Naive thymus-derived CD8-positive, alpha-beta T cell (primary cell): ENCODE results near the gene HIVEP1. TPM values are rescaled to one million over a fixed set of nuclear protein-coding genes. Genes with fewer than 3 reads are reported as not detected.

Experiments
- ATAC-seq, 2 donors: fragments of 150-1000 bp; cut with Tn5 transposase in 1 of 2; sonication (Bioruptor Pico), chemical (Tn5 transposase) in 1 of 2; 1 replicate in 1 of 2; 2 replicates in 1 of 2; pipeline ENCODE4 v1.10.0; 2021; ENCODE audit warnings: mild to moderate bottlenecking in 2 of 2, moderate library complexity in 2 of 2
- POLR2A ChIA-PET: fragments of 350-600 bp; sonication (Branson Sonifier 250); formaldehyde crosslinking; loops from one replicate; lab custom pipeline; 2021; ENCODE audit warnings: antibody characterized with exemption; lab: Charles Lee
- DNase-seq, 10 donors: peaks; one replicate each; pipeline versions ENCODE4 v3.0.0 to v3.0.0-alpha.2; 2020 to 2022
- H3K27ac Mint-ChIP-seq, 10 donors: one replicate each; pipeline ENCODE4 v1.8.0; 2020 to 2022; ENCODE audit warnings: mild to moderate bottlenecking in 10 of 10, mixed read lengths in 10 of 10, moderate library complexity in 4 of 10, inconsistent platforms in 1 of 10
- H3K27me3 Mint-ChIP-seq, 5 donors: one replicate each; pipeline ENCODE4 v1.8.0; 2021 to 2022; ENCODE audit warnings: mixed read lengths in 5 of 5
- H3K36me3 Mint-ChIP-seq, 3 donors: one replicate each; pipeline ENCODE4 v1.8.0; 2020 to 2022; ENCODE audit warnings: mixed read lengths in 3 of 3, mild to moderate bottlenecking in 2 of 3, inconsistent platforms in 1 of 3
- H3K4me1 Mint-ChIP-seq, 4 donors: one replicate each; pipeline ENCODE4 v1.8.0; 2021 to 2022; ENCODE audit warnings: mixed read lengths in 4 of 4
- H3K4me3 Mint-ChIP-seq, 10 donors: one replicate each; pipeline ENCODE4 v1.8.0; 2020 to 2022; ENCODE audit warnings: mild to moderate bottlenecking in 10 of 10, mixed read lengths in 10 of 10, moderate library complexity in 6 of 10, inconsistent platforms in 1 of 10
- H3K9me3 Mint-ChIP-seq, 9 donors: one replicate each; pipeline ENCODE4 v1.8.0; 2020 to 2022; ENCODE audit warnings: mixed read lengths in 9 of 9, mild to moderate bottlenecking in 3 of 9, inconsistent platforms in 1 of 9, moderate library complexity in 1 of 9
- polyA plus RNA-seq, 3 donors: library from polyadenylated mRNA; unstranded; fragments of 300-500 nt; fragmentation: Illumina TruSeq; gene quantifications; one replicate each; pipeline ENCODE4 v1.2.3, GENCODE V29; 2021
- total RNA-seq, 8 experiments: library from RNA in 2 of 8; stranded (reverse) in 2 of 8; gene quantifications; one replicate each; pipeline ENCODE4 v1.2.3 and lab custom pipeline; 2021 to 2026

HIVEP1 gene
- total and polyA plus RNA-seq, 5 experiments from 2014 or later = 6.5 to 32.6 (median 12.6) TPM

GRCh38 chr6:12011276-12012037 lies 655 bp upstream of the HIVEP1 start:
- H3K36me3 Mint-ChIP-seq = peaks cover 4 to 18% (median 10%) of the 10 kb centered on the region in 3 donors
- H3K4me3 Mint-ChIP-seq = peak overlapping the region; percentile 87 to 100 (median 93)
- H3K27ac Mint-ChIP-seq = peak overlapping the region; percentile 90 to 100 (median 98)
- POLR2A ChIA-PET = interaction anchor here (0.9 to 3.2 kb wide), 5 partner anchors 27 to 301 kb away, joined by 3 to 25 read pairs (median 4); no protein-coding TSS in a partner anchor
- no peaks in the 10 kb centered on the region for H3K27me3 Mint-ChIP-seq
- peaks cover 31 to 60% (median 56%) of the 10 kb centered on the region in 4 donors for H3K4me1 Mint-ChIP-seq
- ATAC-seq = peak; percentile 66 to 76
- peak; percentile 81 to 98 (median 96) for DNase-seq
- peaks cover 0 to 2% (median 0%) of the 10 kb centered on the region in 9 donors for H3K9me3 Mint-ChIP-seq

GRCh38 chr6:12012558-12013306 lies 620 bp downstream of the HIVEP1 start:
- POLR2A ChIA-PET = interaction anchor here (0.6 to 1.3 kb wide), 7 partner anchors 31 to 301 kb away, joined by 3 to 11 read pairs (median 3); no protein-coding TSS in a partner anchor
- H3K27me3 Mint-ChIP-seq = no peaks in the 10 kb centered on the region

GRCh38 chr6:12013307-12013719 lies 1.2 kb downstream of the HIVEP1 start:
- no peaks in the 10 kb centered on the region for H3K27me3 Mint-ChIP-seq
- H3K4me1 Mint-ChIP-seq = peaks cover 33 to 68% (median 62%) of the 10 kb centered on the region in 4 donors
- peaks cover 10 to 33% (median 12%) of the 10 kb centered on the region in 3 donors for H3K36me3 Mint-ChIP-seq
- H3K4me3 Mint-ChIP-seq = peak overlapping the region; percentile 88 to 100 (median 96)
- ATAC-seq = no peak
- no peak for DNase-seq
- POLR2A ChIA-PET = interaction anchor here (0.6 to 1.3 kb wide), 4 partner anchors 31 to 302 kb away, joined by 3 to 11 read pairs (median 3); no protein-coding TSS in a partner anchor
- H3K27ac Mint-ChIP-seq = peak overlapping the region; percentile 93 to 99 (median 97)
- peaks cover 0 to 2% (median 0%) of the 10 kb centered on the region in 9 donors for H3K9me3 Mint-ChIP-seq

More at GRCh38 chr6:12012558-12013306, 620 bp downstream of the HIVEP1 start:
- peaks cover 10 to 30% (median 12%) of the 10 kb centered on the region in 3 donors for H3K36me3 Mint-ChIP-seq
- peak; percentile 44 to 83 (median 74) for DNase-seq
- H3K9me3 Mint-ChIP-seq = peaks cover 0 to 2% (median 0%) of the 10 kb centered on the region in 9 donors
- peak overlapping the region; percentile 93 to 99 (median 97) for H3K27ac Mint-ChIP-seq
- peak overlapping the region; percentile 88 to 100 (median 96) for H3K4me3 Mint-ChIP-seq
- peak; percentile 12 to 20 for ATAC-seq
- H3K4me1 Mint-ChIP-seq = peaks cover 37 to 70% (median 66%) of the 10 kb centered on the region in 4 donors

- H3K27me3 Mint-ChIP-seq = no peaks in the 10 kb centered on the region
- peak overlapping the region in 7 of 10 donors; percentile 13 to 100 (median 63) for H3K4me3 Mint-ChIP-seq
- DNase-seq = no peak
- ATAC-seq = no peak
- POLR2A ChIA-PET = interaction anchor here (0.6 kb wide), 1 partner anchor 1570 kb away, joined by 3 read pairs; no protein-coding TSS in a partner anchor
- H3K27ac Mint-ChIP-seq = peak overlapping the region in 9 of 10 donors; percentile 32 to 99 (median 56)
- peaks cover 6 to 39% (median 17%) of the 10 kb centered on the region in 3 donors for H3K36me3 Mint-ChIP-seq
- peaks cover 34 to 71% (median 65%) of the 10 kb centered on the region in 4 donors for H3K4me1 Mint-ChIP-seq
- H3K9me3 Mint-ChIP-seq = peaks cover 0 to 2% (median 0%) of the 10 kb centered on the region in 9 donors
Measured at GRCh38 chr6:12014027-12014872, 2.1 kb downstream of the HIVEP1 start.

- ATAC-seq = no peak
- no peak for DNase-seq
- Mint-ChIP-seq H3K4me3 (peak overlapping the region in 4 of 10 donors; percentile 13 to 63 (median 35)), H3K36me3 (peaks cover 6 to 44% (median 20%) of the 10 kb centered on the region in 3 donors), H3K27ac (peak overlapping the region in 8 of 10 donors; percentile 32 to 91 (median 48)), H3K9me3 (peaks cover 0 to 2% (median 0%) of the 10 kb centered on the region in 9 donors), H3K27me3 (no peaks in the 10 kb centered on the region), H3K4me1 (peaks cover 39 to 75% (median 67%) of the 10 kb centered on the region in 4 donors)
- POLR2A ChIA-PET = interaction anchor here (0.6 kb wide), 1 partner anchor 1570 kb away, joined by 3 read pairs; no protein-coding TSS in a partner anchor
Measured at GRCh38 chr6:12014873-12015149, 2.7 kb downstream of the HIVEP1 start.

GRCh38 chr6:12017263-12017662 lies 5.2 kb downstream of the HIVEP1 start:
- Mint-ChIP-seq H3K4me1 (peaks cover 44 to 80% (median 73%) of the 10 kb centered on the region in 4 donors), H3K4me3 (peak overlapping the region in 9 of 10 donors; percentile 12 to 73 (median 50)), H3K36me3 (peaks cover 6 to 64% (median 33%) of the 10 kb centered on the region in 3 donors), H3K27me3 (no peaks in the 10 kb centered on the region), H3K9me3 (peaks cover 0 to 2% (median 0%) of the 10 kb centered on the region in 9 donors), H3K27ac (peak overlapping the region; percentile 70 to 94 (median 88))
- ATAC-seq = peak; percentile 28 to 31
- DNase-seq = peak in 9 of 10 donors; percentile 19 to 74 (median 65)
- POLR2A ChIA-PET = interaction anchor here (1.1 to 2.6 kb wide), 2 partner anchors 9 to 13 kb away, joined by 3 to 9 read pairs; no protein-coding TSS in a partner anchor

- no peak for DNase-seq
- peak overlapping the region in 6 of 10 donors; percentile 70 to 94 (median 89) for H3K27ac Mint-ChIP-seq
- H3K9me3 Mint-ChIP-seq = peaks cover 0 to 2% (median 0%) of the 10 kb centered on the region in 9 donors
- H3K36me3 Mint-ChIP-seq = peaks cover 6 to 70% (median 35%) of the 10 kb centered on the region in 3 donors
- H3K4me3 Mint-ChIP-seq = peak overlapping the region in 1 of 10 donors; percentile 50
- peaks cover 45 to 81% (median 79%) of the 10 kb centered on the region in 4 donors for H3K4me1 Mint-ChIP-seq
- POLR2A ChIA-PET = interaction anchor here (0.6 to 2.6 kb wide), 3 partner anchors 9 to 111 kb away, joined by 3 to 9 read pairs (median 3); no protein-coding TSS in a partner anchor
- ATAC-seq = no peak
- no peaks in the 10 kb centered on the region for H3K27me3 Mint-ChIP-seq
Measured at GRCh38 chr6:12017876-12018401, 5.8 kb downstream of the HIVEP1 start.

GRCh38 chr6:12020187-12020791 lies 8.2 kb downstream of the HIVEP1 start:
- H3K4me3 Mint-ChIP-seq = peak overlapping the region in 6 of 10 donors; percentile 21 to 65 (median 42)
- POLR2A ChIA-PET = interaction anchor here (0.7 to 0.8 kb wide), 2 partner anchors 10 to 19 kb away, joined by 3 to 4 read pairs; no protein-coding TSS in a partner anchor
- peaks cover 40 to 74% (median 72%) of the 10 kb centered on the region in 4 donors for H3K4me1 Mint-ChIP-seq
- no peak for ATAC-seq
- peaks cover 0 to 2% (median 0%) of the 10 kb centered on the region in 9 donors for H3K9me3 Mint-ChIP-seq
- peaks cover 0 to 65% (median 38%) of the 10 kb centered on the region in 3 donors for H3K36me3 Mint-ChIP-seq
- H3K27ac Mint-ChIP-seq = peak overlapping the region; percentile 52 to 91 (median 76)
- no peak for DNase-seq
- no peaks in the 10 kb centered on the region for H3K27me3 Mint-ChIP-seq

GRCh38 chr6:12022481-12022880 lies 10.4 kb downstream of the HIVEP1 start:
- ATAC-seq (no peak), DNase-seq (no peak)
- Mint-ChIP-seq H3K4me1 (peaks cover 35 to 71% (median 69%) of the 10 kb centered on the region in 4 donors), H3K4me3 (no peak overlapping the region), H3K27me3 (no peaks in the 10 kb centered on the region), H3K27ac (no peak overlapping the region), H3K9me3 (peaks cover 0 to under 1% (median 0%) of the 10 kb centered on the region in 9 donors), H3K36me3 (peaks cover 1 to 50% (median 38%) of the 10 kb centered on the region in 3 donors)
- POLR2A ChIA-PET = no interaction called here

- Mint-ChIP-seq H3K27ac (no peak overlapping the region), H3K27me3 (no peaks in the 10 kb centered on the region), H3K36me3 (peaks cover 6 to 51% (median 39%) of the 10 kb centered on the region in 3 donors), H3K4me1 (peaks cover 37 to 75% (median 70%) of the 10 kb centered on the region in 4 donors), H3K9me3 (peaks cover 0 to 3% (median 0%) of the 10 kb centered on the region in 9 donors), H3K4me3 (no peak overlapping the region)
- POLR2A ChIA-PET = no interaction called here
- ATAC-seq = no peak
- no peak for DNase-seq
Measured at GRCh38 chr6:12022953-12023388, 10.9 kb downstream of the HIVEP1 start.
